GM13976 (cell line): ENCODE results near the gene ADAMTS2.

ENCODE experiments used
- DNase-seq: peaks from one replicate; pipeline ENCODE4 v3.0.0; 2012; ENCODE audit warnings: low spot score
- CTCF ChIP-seq: IDR thresholded peaks from 2 replicates; pipeline ENCODE4 v1.5.1; 2012; ENCODE audit warnings: borderline replicate concordance, mild to moderate bottlenecking; ENCODE audit not compliant: insufficient read depth; ENCODE audit errors: extremely low read depth, missing control alignments, control extremely low read depth
- in situ Hi-C: fragments of 300-500 bp; cut with MboI; formaldehyde crosslinking; loops from one replicate; pipeline ENCODE4 v1.12.0; 2022; ENCODE audit warnings: low sequenced_read_pairs, mixed read lengths, inconsistent platforms; ENCODE audit not compliant: unreplicated experiment

The ADAMTS2 gene

GRCh38 chr5:179192891-179193470 is 152.3 kb downstream of the ADAMTS2 start:
- DNase-seq, result no peak
- TF ChIP-seq CTCF, result no peak
- in situ Hi-C loops, result no loop called here

GRCh38 chr5:179192185-179192890 is 152.9 kb downstream of the ADAMTS2 start:
- DNase-seq, result no peak
- in situ Hi-C loops, result no loop called here
- no peak for TF ChIP-seq CTCF

GRCh38 chr5:179191506-179192184 is 153.6 kb downstream of the ADAMTS2 start:
- no peak for TF ChIP-seq CTCF
- in situ Hi-C loops, result no loop called here
- DNase-seq, result no peak

- DNase-seq, result no peak
- in situ Hi-C loops, result no loop called here
- TF ChIP-seq CTCF, result no peak
These were observed 154.3 kb downstream of the ADAMTS2 start for GRCh38 chr5:179190851-179191505.

- no peak for DNase-seq
- in situ Hi-C loops, result no loop called here
- no peak for TF ChIP-seq CTCF
These were observed 156.6 kb downstream of the ADAMTS2 start for GRCh38 chr5:179188636-179189035.
